DOHH2 (cell line): ENCODE measurements around the gene ALOX12B.

ENCODE experiments used
- H3F3A ChIP-seq: fragments of 200-600 bp; sonication (generic), shearing (Covaris generic); 2 replicates; pipeline ENCODE4 v1.6.0; 2016; ENCODE audit warnings: antibody characterized with exemption, mild to moderate bottlenecking; ENCODE audit not compliant: control insufficient read depth, insufficient read depth
- H3K27ac ChIP-seq: fragments of 200-600 bp; sonication (generic); 2 replicates; pipeline ENCODE4 v1.5.1; 2014; ENCODE audit warnings: low read depth, mild to moderate bottlenecking, low read length, moderate library complexity
- H3K27me3 ChIP-seq: fragments of 200-600 bp; sonication (generic); 2 replicates; pipeline ENCODE4 v1.6.1; 2014; ENCODE audit warnings: mild to moderate bottlenecking, low read length, mixed read lengths; ENCODE audit not compliant: control insufficient read depth
- H3K36me3 ChIP-seq: fragments of 200-600 bp; sonication (generic); 2 replicates; pipeline ENCODE4 v1.6.1; 2014; ENCODE audit warnings: mild to moderate bottlenecking, low read length, moderate library complexity, mixed read lengths; ENCODE audit not compliant: control insufficient read depth
- H3K4me1 ChIP-seq: fragments of 200-600 bp; sonication (generic); 2 replicates; pipeline ENCODE4 v1.6.1; 2014; ENCODE audit warnings: mild to moderate bottlenecking, low read length, mixed read lengths; ENCODE audit not compliant: control insufficient read depth
- H3K4me2 ChIP-seq: fragments of 200-600 bp; sonication (generic); 2 replicates; pipeline ENCODE4 v1.6.0; 2014; ENCODE audit warnings: mild to moderate bottlenecking, low read length, moderate library complexity
- H3K4me3 ChIP-seq: fragments of 200-600 bp; sonication (generic); 2 replicates; pipeline ENCODE4 v1.5.1; 2014; ENCODE audit warnings: mild to moderate bottlenecking, low read length, mixed read lengths
- H3K79me2 ChIP-seq: fragments of 200-600 bp; sonication (generic); 2 replicates; pipeline ENCODE4 v1.6.1; 2014; ENCODE audit warnings: mild to moderate bottlenecking, low read length, mixed read lengths; ENCODE audit not compliant: control insufficient read depth
- H3K9me2 ChIP-seq: fragments of 200-600 bp; sonication (generic); replicated peaks from 2 replicates; pipeline ENCODE4 v1.6.1; 2014; ENCODE audit warnings: mild to moderate bottlenecking, low read length, mixed read lengths; ENCODE audit not compliant: control insufficient read depth
- H3K9me3 ChIP-seq: fragments of 200-600 bp; sonication (generic); 2 replicates; pipeline ENCODE4 v1.6.1; 2014; ENCODE audit warnings: antibody characterized with exemption, low read length, mixed read lengths; ENCODE audit not compliant: control insufficient read depth, insufficient read depth
- H4K20me1 ChIP-seq: fragments of 200-600 bp; sonication (generic); 2 replicates; pipeline ENCODE4 v1.6.0; 2014; ENCODE audit warnings: low read depth, mild to moderate bottlenecking, antibody characterized with exemption, low read length, moderate library complexity; ENCODE audit not compliant: control insufficient read depth, insufficient read depth
- EZH2phosphoT487 ChIP-seq: fragments of 200-600 bp; sonication (generic); IDR thresholded peaks from 2 replicates; pipeline ENCODE4 v1.6.1; 2017; ENCODE audit warnings: borderline replicate concordance, mild to moderate bottlenecking, antibody characterized with exemption, low read length, moderate library complexity, mixed read lengths
- TF ChIP-seq, protein P1 (sequence below): fragments of 200-600 bp; sonication (generic); IDR thresholded peaks from one replicate; pipeline ENCODE4 v1.5.1; 2014; ENCODE audit warnings: antibody characterized with exemption, mild to moderate bottlenecking, low read depth, low read length; ENCODE audit not compliant: poor library complexity, severe bottlenecking

The ALOX12B gene

DNA sequence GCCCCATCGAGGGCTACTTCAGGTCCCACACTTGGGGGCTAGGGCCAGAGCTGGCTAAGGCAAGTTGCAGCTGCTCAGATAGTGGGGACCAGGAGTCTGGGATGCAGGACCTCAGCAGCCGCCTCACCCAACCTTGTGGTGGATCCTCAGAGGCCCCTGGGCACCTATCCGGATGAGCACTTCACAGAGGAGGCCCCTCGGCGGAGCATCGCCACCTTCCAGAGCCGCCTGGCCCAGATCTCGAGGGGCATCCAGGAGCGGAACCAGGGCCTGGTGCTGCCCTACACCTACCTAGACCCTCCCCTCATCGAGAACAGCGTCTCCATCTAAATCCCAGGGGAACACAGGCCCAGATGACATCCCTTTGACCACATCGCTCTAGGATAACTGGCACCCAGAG lies 39.3 kb downstream of the ALOX12B start:
- Histone ChIP-seq H3K9me2 (no peaks in the 10 kb centered on the region), H3K79me2 (no peaks in the 10 kb centered on the region), H3K9me3 (no peaks in the 10 kb centered on the region), H3K27ac (no peak overlapping the region), H3K36me3 (no peaks in the 10 kb centered on the region), H3K4me2 (no peak overlapping the region), H4K20me1 (no peaks in the 10 kb centered on the region), H3K4me3 (no peak overlapping the region), H3F3A (no peaks in the 10 kb centered on the region), H3K4me1 (no peaks in the 10 kb centered on the region), H3K27me3 (peaks cover 2% of the 10 kb centered on the region; the same call in 1 of the 2 replicates)
- no peak for TF ChIP-seq EZH2phosphoT487
- TF ChIP-seq, protein P1, sequence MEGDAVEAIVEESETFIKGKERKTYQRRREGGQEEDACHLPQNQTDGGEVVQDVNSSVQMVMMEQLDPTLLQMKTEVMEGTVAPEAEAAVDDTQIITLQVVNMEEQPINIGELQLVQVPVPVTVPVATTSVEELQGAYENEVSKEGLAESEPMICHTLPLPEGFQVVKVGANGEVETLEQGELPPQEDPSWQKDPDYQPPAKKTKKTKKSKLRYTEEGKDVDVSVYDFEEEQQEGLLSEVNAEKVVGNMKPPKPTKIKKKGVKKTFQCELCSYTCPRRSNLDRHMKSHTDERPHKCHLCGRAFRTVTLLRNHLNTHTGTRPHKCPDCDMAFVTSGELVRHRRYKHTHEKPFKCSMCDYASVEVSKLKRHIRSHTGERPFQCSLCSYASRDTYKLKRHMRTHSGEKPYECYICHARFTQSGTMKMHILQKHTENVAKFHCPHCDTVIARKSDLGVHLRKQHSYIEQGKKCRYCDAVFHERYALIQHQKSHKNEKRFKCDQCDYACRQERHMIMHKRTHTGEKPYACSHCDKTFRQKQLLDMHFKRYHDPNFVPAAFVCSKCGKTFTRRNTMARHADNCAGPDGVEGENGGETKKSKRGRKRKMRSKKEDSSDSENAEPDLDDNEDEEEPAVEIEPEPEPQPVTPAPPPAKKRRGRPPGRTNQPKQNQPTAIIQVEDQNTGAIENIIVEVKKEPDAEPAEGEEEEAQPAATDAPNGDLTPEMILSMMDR, result no peak

DNA sequence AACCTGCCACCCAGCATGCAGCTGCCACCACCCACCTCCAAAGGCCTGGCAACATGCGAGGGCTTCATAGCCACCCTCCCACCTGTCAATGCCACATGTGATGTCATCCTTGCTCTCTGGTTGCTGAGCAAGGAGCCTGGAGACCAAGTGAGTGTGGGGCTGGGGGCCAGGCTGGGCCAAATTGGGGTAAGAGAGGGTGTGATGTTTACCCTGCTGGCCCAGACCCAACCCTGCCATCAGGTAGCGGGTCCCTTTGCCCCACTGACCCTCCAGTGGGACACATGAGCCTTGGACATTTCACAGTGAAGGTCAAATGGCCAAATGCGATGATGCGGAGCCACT lies 39.8 kb downstream of the ALOX12B start:
- H3K27ac ChIP-seq, result no peak overlapping the region

DNA sequence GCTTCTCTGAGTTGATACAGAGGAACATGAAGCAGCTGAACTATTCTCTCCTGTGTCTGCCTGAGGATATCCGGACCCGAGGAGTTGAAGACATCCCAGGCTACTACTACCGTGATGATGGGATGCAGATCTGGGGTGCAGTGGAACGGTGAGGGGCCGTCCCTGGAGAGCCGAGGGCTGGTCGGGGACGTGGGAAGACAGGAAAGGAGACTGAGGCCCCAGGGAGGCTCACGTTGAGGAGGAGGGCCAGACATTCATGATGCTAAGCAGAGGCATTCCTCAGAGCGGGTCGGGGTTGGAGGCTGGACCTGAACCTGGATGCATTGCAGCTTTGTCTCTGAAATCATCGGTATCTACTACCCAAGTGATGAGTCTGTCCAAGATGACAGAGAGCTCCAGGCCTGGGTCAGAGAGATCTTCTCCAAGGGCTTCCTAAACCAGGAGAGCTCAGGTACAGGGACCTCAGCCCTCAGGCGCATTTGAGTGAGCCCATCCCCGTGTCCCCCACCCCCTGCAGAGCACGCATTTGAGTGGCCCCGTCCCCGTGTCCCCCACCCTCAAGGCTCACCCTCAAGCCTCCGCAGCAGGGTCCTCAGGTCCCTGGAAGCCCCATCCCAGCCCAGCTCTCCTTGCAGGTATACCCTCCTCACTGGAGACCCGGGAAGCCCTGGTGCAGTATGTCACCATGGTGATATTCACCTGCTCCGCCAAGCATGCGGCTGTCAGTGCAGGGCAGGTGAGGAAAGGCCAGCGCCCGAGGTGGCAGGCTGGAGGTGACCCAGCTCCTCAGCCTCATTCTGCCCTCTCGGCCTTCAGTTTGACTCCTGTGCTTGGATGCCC lies 40.4 kb downstream of the ALOX12B start:
- Histone ChIP-seq H3K36me3 (no peaks in the 10 kb centered on the region), H3K4me1 (no peaks in the 10 kb centered on the region), H3K27me3 (peaks cover 2% of the 10 kb centered on the region; the same call in 1 of the 2 replicates), H3K27ac (no peak overlapping the region), H3K4me2 (no peak overlapping the region), H3K9me3 (no peaks in the 10 kb centered on the region), H3K4me3 (no peak overlapping the region), H3K9me2 (no peaks in the 10 kb centered on the region), H3F3A (no peaks in the 10 kb centered on the region), H3K79me2 (no peaks in the 10 kb centered on the region), H4K20me1 (no peaks in the 10 kb centered on the region)
- TF ChIP-seq, protein P1, result no peak
- no peak for TF ChIP-seq EZH2phosphoT487

More for the DNA sequence above, 39.8 kb downstream of the ALOX12B start:
- H3K79me2 ChIP-seq, result no peaks in the 10 kb centered on the region
- H3K9me2 ChIP-seq, result no peaks in the 10 kb centered on the region
- no peak overlapping the region for H3K4me2 ChIP-seq
- H3K4me1 ChIP-seq, result no peaks in the 10 kb centered on the region
- H3K4me3 ChIP-seq, result no peak overlapping the region
- peaks cover 2% of the 10 kb centered on the region; the same call in 1 of the 2 replicates for H3K27me3 ChIP-seq
- no peak for TF ChIP-seq EZH2phosphoT487
- TF ChIP-seq, protein P1, result no peak
- no peaks in the 10 kb centered on the region for H4K20me1 ChIP-seq
- H3K36me3 ChIP-seq, result no peaks in the 10 kb centered on the region
- no peaks in the 10 kb centered on the region for H3K9me3 ChIP-seq
- no peaks in the 10 kb centered on the region for H3F3A ChIP-seq
